Spleen (tissue), 11 donors: ENCODE results near the gene RAI14. TPM values are rescaled to one million over a fixed set of nuclear protein-coding genes. Genes with fewer than 3 reads are reported as not detected.
A peak's percentile ranks its signal among the peaks of the same experiment; 100 is the strongest.

Experiments
- DNase-seq: peaks from one replicate; pipeline ENCODE4 v3.0.0-alpha.2; 2020
- H3K27ac ChIP-seq, 8 donors: fragments of 200-600 bp; sonication (generic) in 7 of 8; 1 replicate in 4 of 8; 2 replicates in 4 of 8; pipeline versions ENCODE4 v1.5.0 to v1.8.0; 2016 to 2021; ENCODE audit warnings: inconsistent platforms in 4 of 8, mild to moderate bottlenecking in 4 of 8, moderate library complexity in 1 of 8
- H3K27me3 ChIP-seq, 7 donors: fragments of 200-600 bp; sonication (generic) in 6 of 7; replicated peaks in 1 of 7; 1 replicate in 4 of 7; 2 replicates in 3 of 7; pipeline versions ENCODE4 v1.5.0 to v1.8.0; 2016 to 2021; ENCODE audit warnings: inconsistent platforms in 3 of 7, mild to moderate bottlenecking in 1 of 7
- H3K36me3 ChIP-seq, 6 donors: fragments of 200-600 bp; sonication (generic) in 5 of 6; 1 replicate in 4 of 6; 2 replicates in 2 of 6; pipeline versions ENCODE4 v1.5.0 to v1.8.0; 2016 to 2021; ENCODE audit warnings: inconsistent platforms in 2 of 6
- H3K4me1 ChIP-seq, 6 donors: fragments of 200-600 bp; sonication (generic) in 5 of 6; 1 replicate in 3 of 6; 2 replicates in 3 of 6; pipeline versions ENCODE4 v1.5.0 to v1.8.0; 2016 to 2021; ENCODE audit warnings: inconsistent platforms in 3 of 6
- H3K4me3 ChIP-seq, 8 donors: fragments of 200-600 bp; sonication (generic) in 7 of 8; 1 replicate in 4 of 8; 2 replicates in 4 of 8; pipeline versions ENCODE4 v1.5.0 to v1.8.0; 2016 to 2021; ENCODE audit warnings: inconsistent platforms in 4 of 8, mild to moderate bottlenecking in 4 of 8, moderate library complexity in 2 of 8
- H3K9me3 ChIP-seq, 8 donors: fragments of 200-600 bp; sonication (generic) in 7 of 8; 1 replicate in 4 of 8; 2 replicates in 4 of 8; pipeline versions ENCODE4 v1.5.0 to v1.8.0; 2016 to 2021; ENCODE audit warnings: inconsistent platforms in 4 of 8
- CTCF ChIP-seq, 11 experiments: fragments of 200-600 bp in 7 of 11; fragments of 450-650 bp in 4 of 11; sonication (generic) in 4 of 11; IDR thresholded peaks in 8 of 11; conservative IDR thresholded peaks in 3 of 11; 1 replicate in 7 of 11; 2 replicates in 4 of 11; pipeline versions ENCODE4 v1.4.0 to v1.8.0; 2016 to 2021; ENCODE audit warnings: antibody characterized with exemption in 11 of 11, inconsistent platforms in 4 of 11, mild to moderate bottlenecking in 1 of 11
- POLR2A ChIP-seq, 3 donors: fragments of 450-650 bp; IDR thresholded peaks; one replicate each; pipeline ENCODE4 v1.5.1; 2017; ENCODE audit warnings: antibody characterized with exemption in 3 of 3, mild to moderate bottlenecking in 1 of 3
- POLR2AphosphoS5 ChIP-seq, 3 donors: sonication (generic); formaldehyde crosslinking; IDR thresholded peaks; one replicate each; pipeline ENCODE4 v1.5.1; 2017; ENCODE audit warnings: antibody characterized with exemption in 3 of 3
- WGBS, 5 donors: extraction: QIAGEN DNeasy Blood & Tissue Kit in 3 of 5; methylation state at CpG; one replicate each; pipeline versions ENCODE4 v1.1.5 to v1.1.7; 2013 to 2018; 5-methylcytosine and 5-hydroxymethylcytosine counted together
- intact Hi-C: fragments of 100-400 bp; cut with DNase I; formaldehyde crosslinking; loops from one replicate; pipeline ENCODE4 v1.15.0; 2023; ENCODE audit warnings: low total_unique reads
- polyA plus RNA-seq, 3 donors: library from polyadenylated mRNA; stranded (reverse); fragments of 200-250 nt; gene quantifications; one replicate each; pipeline ENCODE4 v1.2.1, GENCODE V29; 2013
- total RNA-seq, 7 donors: library from RNA; depleted of rRNA in 3 of 7; stranded (reverse); fragments of >200 nt in 3 of 7; fragmentation: NEBNext Ultra II Directional in 4 of 7; extraction: Animal tissue kit (Norgen Biotek cat#: 25700) in 4 of 7; gene quantifications; one replicate each; pipeline versions ENCODE4 v1.1.0 to v1.2.1, GENCODE V29; 2016 to 2021
- donor health status: healthy with polysubstance abuse.
- donor health status: DM: no; HTN: no; CAD: no; lungs with moderate emphysema.
- donor health status: DM: no; HTN: no; CAD: no.
- donor health status: Bipolar disorder and iron deficiency.
- donor health status: healthy.
- donor health status: DM: no; HTN: no; CAD: no.
- donor health status: DM: yes; HTN: yes; CAD: no.

RAI14 gene
- total and polyA plus RNA-seq, 10 donors: 14.2 to 217 (median 116) TPM

GRCh38 chr5:34835664-34836063 lies 179.5 kb downstream of the RAI14 start:
- WGBS, 5 donors: 77 to 100% (median 89%) methylated on average over 3 of the region's 3 CpGs
- DNase-seq: no peak

GRCh38 chr5:34838785-34839714 lies 182.9 kb downstream of the RAI14 start, which contains the start of gene TTC23L:
Gene TTC23L (plus strand): TSS chr5:34839164. CDS start chr5:34840672, 1,508 bp downstream.
- intact Hi-C loops: no loop called here
- Histone ChIP-seq H3K4me3 (peak within 1 kb of the TSS; percentile 71 to 98 (median 85)), H3K27ac (peak within 1 kb of the TSS in 7 of 8 donors; percentile 57 to 83 (median 67)), H3K9me3 (no peaks in the 10 kb centered on the region), H3K36me3 (no peaks in the 10 kb centered on the region), H3K27me3 (no peaks in the 10 kb centered on the region), H3K4me1 (peaks cover 0 to 19% (median 13%) of the 10 kb centered on the region in 6 donors)
- 2 to 10% (median 3%) methylated on average over 37 to 73 of the region's 73 CpGs for WGBS, 5 donors
- no peak for TF ChIP-seq CTCF (IDR thresholded peaks at IDR 0.05 in 8 of 11, conservative IDR thresholded peaks at IDR 0.05 in 3 of 11)
- TF ChIP-seq POLR2AphosphoS5 (IDR thresholded peaks at IDR 0.05): peak; percentile 72 to 86 (median 82)
- peak; percentile 97 for DNase-seq

More at GRCh38 chr5:34835664-34836063, 179.5 kb downstream of the RAI14 start:
- no peak overlapping the region for H3K4me3 ChIP-seq
- intact Hi-C loops: no loop called here
- peaks cover 0 to 19% (median 13%) of the 10 kb centered on the region in 6 donors for H3K4me1 ChIP-seq
- peaks cover 0 to 29% (median under 1%) of the 10 kb centered on the region in 6 donors for H3K36me3 ChIP-seq
- no peaks in the 10 kb centered on the region for H3K27me3 ChIP-seq
- TF ChIP-seq CTCF (IDR thresholded peaks at IDR 0.05 in 8 of 11, conservative IDR thresholded peaks at IDR 0.05 in 3 of 11): no peak
- TF ChIP-seq POLR2AphosphoS5 (IDR thresholded peaks at IDR 0.05): no peak
- TF ChIP-seq POLR2A (IDR thresholded peaks at IDR 0.05): no peak
- no peak overlapping the region for H3K27ac ChIP-seq
- no peaks in the 10 kb centered on the region for H3K9me3 ChIP-seq

- no peak overlapping the region for H3K27ac ChIP-seq
- H3K27me3 ChIP-seq: no peaks in the 10 kb centered on the region
- H3K9me3 ChIP-seq: no peaks in the 10 kb centered on the region
- H3K36me3 ChIP-seq: no peaks in the 10 kb centered on the region
- intact Hi-C loops: no loop called here
- TF ChIP-seq POLR2A (IDR thresholded peaks at IDR 0.05): no peak
- no peak for TF ChIP-seq CTCF (IDR thresholded peaks at IDR 0.05 in 8 of 11, conservative IDR thresholded peaks at IDR 0.05 in 3 of 11)
- TF ChIP-seq POLR2AphosphoS5 (IDR thresholded peaks at IDR 0.05): no peak
- 88 to 100% (median 92%) methylated on average over 2 of the region's 2 CpGs for WGBS, 5 donors
- DNase-seq: no peak
- H3K4me3 ChIP-seq: no peak overlapping the region
- H3K4me1 ChIP-seq: peaks cover 0 to 19% (median 13%) of the 10 kb centered on the region in 6 donors
Measured at GRCh38 chr5:34841816-34842215, 185.7 kb downstream of the RAI14 start.

GRCh38 chr5:34842554-34842953 lies 186.4 kb downstream of the RAI14 start:
- no peak for TF ChIP-seq CTCF (IDR thresholded peaks at IDR 0.05 in 8 of 11, conservative IDR thresholded peaks at IDR 0.05 in 3 of 11)
- TF ChIP-seq POLR2AphosphoS5 (IDR thresholded peaks at IDR 0.05): no peak
- TF ChIP-seq POLR2A (IDR thresholded peaks at IDR 0.05): no peak
- no peak overlapping the region for H3K4me3 ChIP-seq
- no peak overlapping the region for H3K27ac ChIP-seq
- DNase-seq: no peak
- WGBS, 5 donors: 85 to 95% (median 91%) methylated on average over 6 to 7 of the region's 7 CpGs
- intact Hi-C loops: no loop called here
- no peaks in the 10 kb centered on the region for H3K36me3 ChIP-seq
- H3K4me1 ChIP-seq: peaks cover 0 to 19% (median 13%) of the 10 kb centered on the region in 6 donors
- no peaks in the 10 kb centered on the region for H3K27me3 ChIP-seq
- no peaks in the 10 kb centered on the region for H3K9me3 ChIP-seq
